Smooth muscle cell (in vitro differentiated cells): ENCODE results near the gene MPIG6B. TPM values are rescaled to one million over a fixed set of nuclear protein-coding genes. Genes with fewer than 3 reads are reported as not detected.

Experiments
- DNase-seq: peaks from one replicate; lab custom pipeline; 2025; ENCODE audit not compliant: unreplicated experiment; lab: John Stamatoyannopoulos, UW
- H2AFZ ChIP-seq: fragments of 200-600 bp; sonication (generic); 2 replicates; pipeline ENCODE4 v1.6.0; 2016; ENCODE audit warnings: antibody characterized with exemption, low read depth, mild to moderate bottlenecking
- H3F3A ChIP-seq: fragments of 200-600 bp; sonication (generic); 2 replicates; pipeline ENCODE4 v1.6.0; 2017; ENCODE audit warnings: antibody characterized with exemption, low read depth
- H3K27ac ChIP-seq: fragments of 200-600 bp; sonication (generic); 2 replicates; pipeline ENCODE4 v1.5.1; 2016; ENCODE audit warnings: low read depth, mild to moderate bottlenecking
- H3K27me3 ChIP-seq: fragments of 200-600 bp; sonication (generic); 2 replicates; pipeline ENCODE4 v1.6.1; 2016; ENCODE audit warnings: low read depth, mild to moderate bottlenecking
- H3K36me3 ChIP-seq: fragments of 200-600 bp; sonication (generic); 2 replicates; pipeline ENCODE4 v1.5.1; 2016; ENCODE audit warnings: low read depth
- H3K4me1 ChIP-seq: fragments of 200-600 bp; sonication (generic); 2 replicates; pipeline ENCODE4 v1.5.1; 2016; ENCODE audit warnings: low read depth
- H3K4me2 ChIP-seq: fragments of 200-600 bp; sonication (generic); 2 replicates; pipeline ENCODE4 v1.6.0; 2016; ENCODE audit warnings: mild to moderate bottlenecking
- H3K4me3 ChIP-seq: fragments of 200-600 bp; sonication (generic); 2 replicates; pipeline ENCODE4 v1.5.1; 2016; ENCODE audit warnings: mild to moderate bottlenecking
- H3K79me2 ChIP-seq: fragments of 200-600 bp; sonication (generic); 2 replicates; pipeline ENCODE4 v1.6.0; 2016; ENCODE audit warnings: low read depth, mild to moderate bottlenecking
- H3K9ac ChIP-seq: fragments of 200-600 bp; sonication (generic); 2 replicates; pipeline ENCODE4 v1.6.0; 2016; ENCODE audit warnings: low read depth
- H3K9me3 ChIP-seq: fragments of 200-600 bp; sonication (generic); replicated peaks from 2 replicates; pipeline ENCODE4 v1.5.1; 2016; ENCODE audit warnings: low read depth
- H4K20me1 ChIP-seq: fragments of 200-600 bp; sonication (generic); 2 replicates; pipeline ENCODE4 v1.6.0; 2016; ENCODE audit warnings: low read depth
- WGBS: methylation state at CpG from one replicate; pipeline ENCODE4 v1.1.7; 2016; ENCODE audit warnings: low lambda C conversion rate; 5-methylcytosine and 5-hydroxymethylcytosine counted together
- polyA plus RNA-seq: library from polyadenylated mRNA; unstranded; fragments of >200 nt; fragmentation: Nextera tagmentation; extraction: Ambion mirVana; gene quantifications from 2 replicates; pipeline ENCODE4 v1.2.1, GENCODE V29; 2016
- total RNA-seq: library from RNA; depleted of rRNA; stranded (reverse); fragments of >200 nt; gene quantifications from 2 replicates; pipeline ENCODE4 v1.2.3, GENCODE V29; 2014
- TF ChIP-seq, protein P1 (sequence below): fragments of 200-600 bp; sonication (generic); IDR thresholded peaks from 2 replicates; pipeline ENCODE4 v1.5.1; 2017; ENCODE audit warnings: borderline replicate concordance, mild to moderate bottlenecking, antibody characterized with exemption; ENCODE audit not compliant: insufficient read depth, poor library complexity, severe bottlenecking

MPIG6B gene
- total and polyA plus RNA-seq, 2 experiments from 2014 or later: not detected

DNA sequence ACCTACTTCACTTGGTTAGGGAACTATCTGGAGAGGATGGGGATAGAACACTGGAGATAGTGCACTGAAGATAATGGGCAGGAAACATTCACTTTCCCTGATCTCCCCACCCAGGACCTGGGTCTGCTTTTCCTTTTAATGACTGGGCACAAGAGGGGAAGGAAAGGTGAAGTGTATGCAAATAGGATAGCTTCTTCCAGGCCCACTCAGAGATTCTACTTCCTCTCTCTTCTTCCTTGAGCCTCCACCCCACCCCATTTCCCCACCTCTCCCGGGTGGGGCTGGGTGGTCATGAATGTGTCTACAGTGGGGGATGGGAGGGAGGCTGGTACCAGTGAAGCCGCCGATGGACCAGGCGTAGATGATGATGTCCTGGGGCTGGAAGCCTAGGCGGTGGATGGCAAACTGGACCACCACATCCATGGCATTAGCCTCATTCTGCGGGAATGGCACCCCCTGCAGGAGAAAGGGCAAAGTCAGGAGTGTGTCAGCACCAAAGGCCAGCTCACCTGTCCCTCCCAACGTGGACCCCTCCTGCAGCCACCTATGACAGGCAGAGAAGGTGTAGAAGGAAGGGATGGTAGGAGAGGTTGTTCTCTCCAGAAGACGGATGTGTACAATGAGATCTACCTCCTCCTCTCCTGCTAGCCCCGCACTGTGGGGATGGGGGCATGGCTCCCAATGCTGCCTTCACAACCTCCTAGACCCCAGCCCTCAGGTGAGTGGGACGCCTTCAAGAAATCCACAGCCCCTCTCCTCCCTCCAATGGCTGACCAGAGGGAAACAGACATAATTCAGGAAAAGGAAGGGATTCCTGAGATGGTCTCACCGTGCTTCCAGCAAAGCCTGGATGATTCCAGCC is 33.7 kb upstream of the MPIG6B start:
- no peak overlapping the region for H3K4me3 ChIP-seq
- H3K27ac ChIP-seq: no peak overlapping the region
- no peaks in the 10 kb centered on the region for H3K36me3 ChIP-seq
- TF ChIP-seq, protein P1, sequence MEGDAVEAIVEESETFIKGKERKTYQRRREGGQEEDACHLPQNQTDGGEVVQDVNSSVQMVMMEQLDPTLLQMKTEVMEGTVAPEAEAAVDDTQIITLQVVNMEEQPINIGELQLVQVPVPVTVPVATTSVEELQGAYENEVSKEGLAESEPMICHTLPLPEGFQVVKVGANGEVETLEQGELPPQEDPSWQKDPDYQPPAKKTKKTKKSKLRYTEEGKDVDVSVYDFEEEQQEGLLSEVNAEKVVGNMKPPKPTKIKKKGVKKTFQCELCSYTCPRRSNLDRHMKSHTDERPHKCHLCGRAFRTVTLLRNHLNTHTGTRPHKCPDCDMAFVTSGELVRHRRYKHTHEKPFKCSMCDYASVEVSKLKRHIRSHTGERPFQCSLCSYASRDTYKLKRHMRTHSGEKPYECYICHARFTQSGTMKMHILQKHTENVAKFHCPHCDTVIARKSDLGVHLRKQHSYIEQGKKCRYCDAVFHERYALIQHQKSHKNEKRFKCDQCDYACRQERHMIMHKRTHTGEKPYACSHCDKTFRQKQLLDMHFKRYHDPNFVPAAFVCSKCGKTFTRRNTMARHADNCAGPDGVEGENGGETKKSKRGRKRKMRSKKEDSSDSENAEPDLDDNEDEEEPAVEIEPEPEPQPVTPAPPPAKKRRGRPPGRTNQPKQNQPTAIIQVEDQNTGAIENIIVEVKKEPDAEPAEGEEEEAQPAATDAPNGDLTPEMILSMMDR: peak; percentile 34
- no peak for DNase-seq
- H3K4me2 ChIP-seq: no peak overlapping the region
- no peak overlapping the region for H2AFZ ChIP-seq
- H3K9me3 ChIP-seq: no peaks in the 10 kb centered on the region
- no peaks in the 10 kb centered on the region for H3K79me2 ChIP-seq
- H3K9ac ChIP-seq: no peak overlapping the region
- no peaks in the 10 kb centered on the region for H3K4me1 ChIP-seq
- 86% methylated on average over 11 of the region's 11 CpGs for WGBS
- H3F3A ChIP-seq: no peaks in the 10 kb centered on the region
- no peaks in the 10 kb centered on the region for H4K20me1 ChIP-seq
- no peaks in the 10 kb centered on the region for H3K27me3 ChIP-seq

DNA sequence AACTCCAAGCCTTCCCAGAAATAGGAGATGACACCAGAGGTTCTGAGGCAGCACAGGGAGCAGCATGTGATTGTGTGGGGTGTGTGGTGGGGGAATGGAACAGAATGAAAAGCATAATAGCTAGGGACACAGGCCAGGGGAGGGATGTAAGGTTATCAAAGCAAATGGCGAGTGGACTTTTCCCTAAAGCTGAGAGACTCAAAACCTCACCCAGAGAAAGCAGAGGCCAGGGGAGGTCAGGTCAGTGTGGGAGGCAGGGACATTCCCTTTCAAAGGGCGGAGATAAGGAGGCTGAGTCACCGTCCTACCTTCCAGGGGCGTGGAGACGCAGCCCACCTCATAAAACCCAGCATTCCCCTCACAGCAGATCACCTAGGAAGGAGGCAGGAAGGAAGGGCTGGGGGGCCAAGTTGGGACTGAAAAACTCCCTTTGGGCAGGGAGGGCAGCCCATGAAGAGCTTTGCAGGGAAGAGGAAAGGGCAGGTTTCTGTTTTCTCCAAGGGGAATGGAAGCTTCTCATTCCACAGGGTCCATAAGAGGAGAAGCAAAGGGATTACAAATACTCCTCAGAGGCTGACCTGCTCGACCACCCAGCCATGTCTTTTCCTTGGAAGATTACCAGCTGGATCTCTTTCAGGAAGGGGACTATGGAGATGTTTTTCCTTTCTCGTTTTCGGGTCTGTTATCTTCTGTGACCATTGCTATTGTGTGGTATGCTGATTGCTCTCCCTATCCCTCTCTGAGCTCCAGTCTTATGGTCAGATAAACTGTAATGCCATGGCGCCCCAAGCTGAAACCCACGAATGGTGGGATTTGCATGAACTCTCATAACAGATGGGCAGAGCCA is 32.7 kb upstream of the MPIG6B start:
- Histone ChIP-seq H3K36me3 (no peaks in the 10 kb centered on the region), H3K79me2 (no peaks in the 10 kb centered on the region), H3K9ac (no peak overlapping the region), H4K20me1 (no peaks in the 10 kb centered on the region), H2AFZ (no peak overlapping the region), H3K4me3 (no peak overlapping the region), H3K4me2 (no peak overlapping the region), H3K27me3 (no peaks in the 10 kb centered on the region), H3K4me1 (no peaks in the 10 kb centered on the region), H3K27ac (no peak overlapping the region), H3F3A (no peaks in the 10 kb centered on the region), H3K9me3 (no peaks in the 10 kb centered on the region)
- no peak for DNase-seq
- 58% methylated on average over 10 of the region's 10 CpGs for WGBS
- TF ChIP-seq, protein P1: no peak

DNA sequence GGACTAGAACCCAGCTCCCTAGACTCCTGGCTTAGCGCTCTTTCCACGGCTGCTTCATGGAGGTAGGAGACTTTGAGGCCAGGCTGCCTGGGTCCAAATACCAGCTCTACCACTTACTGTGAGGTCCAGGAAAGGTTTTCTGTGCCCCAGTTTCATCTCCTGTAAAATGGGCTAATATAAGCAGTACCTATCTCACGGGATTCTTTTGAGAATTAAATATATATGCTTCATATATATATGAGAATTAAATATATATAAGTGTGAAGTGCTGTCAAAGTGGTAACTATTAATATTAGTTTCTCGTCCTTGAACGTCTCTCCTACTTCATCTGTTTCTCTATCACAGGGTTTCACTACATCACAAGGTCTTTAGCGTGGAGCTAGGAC is 32.1 kb upstream of the MPIG6B start:
- H3K27ac ChIP-seq: no peak overlapping the region
- H3K36me3 ChIP-seq: no peaks in the 10 kb centered on the region

More for the DNA sequence above, 32.1 kb upstream of the MPIG6B start:
- Histone ChIP-seq H3K9me3 (no peaks in the 10 kb centered on the region), H3K4me2 (no peak overlapping the region), H3K27me3 (no peaks in the 10 kb centered on the region), H3K79me2 (no peaks in the 10 kb centered on the region), H3K9ac (no peak overlapping the region), H2AFZ (no peak overlapping the region), H4K20me1 (no peaks in the 10 kb centered on the region), H3K4me3 (no peak overlapping the region), H3K4me1 (no peaks in the 10 kb centered on the region), H3F3A (no peaks in the 10 kb centered on the region)
- TF ChIP-seq, protein P1: no peak
- no peak for DNase-seq
- WGBS: 94% methylated on average over 6 of the region's 6 CpGs
